ENCODE data around the gene SPARC.
"Not testable (repeated sequence)": the region's sequence is repeated elsewhere in the genome, so short reads cannot be mapped to it uniquely, and the experiment has no call there.

GRCh38 chr5:151729597-151729996, 42.9 kb upstream of the SPARC start:
- not testable (repeated sequence) for TF ChIP-seq POLR2AphosphoS5 (IDR thresholded peaks at IDR 0.05; ENCODE audit: borderline replicate concordance, low read depth, low read length); EZH2 (IDR thresholded peaks at IDR 0.05); FOXP2 (optimal IDR thresholded peaks at IDR 0.05; ENCODE audit: control extremely low read depth, extremely low read length, insufficient read depth)

All from SK-N-MC (cell line).